AG09309 (cell line): Measurements from ENCODE around the gene UMPS.
"Not testable (repeated sequence)": the region's sequence is repeated elsewhere in the genome, so short reads cannot be mapped to it uniquely, and the experiment has no call there.

ENCODE experiments used
- DNase-seq: peaks from one replicate; pipeline ENCODE4 v3.0.0-alpha.2; 2010; ENCODE audit warnings: low read depth
- H3K4me3 ChIP-seq: 2 replicates; pipeline ENCODE4 v1.5.1; 2011; ENCODE audit warnings: mild to moderate bottlenecking, low read depth, low read length, moderate library complexity; ENCODE audit not compliant: control insufficient read depth
- TF ChIP-seq, protein P1 (sequence below): IDR thresholded peaks from 2 replicates; pipeline ENCODE4 v1.5.1; 2011; ENCODE audit warnings: mild to moderate bottlenecking, low read depth, low read length, inconsistent platforms; ENCODE audit not compliant: insufficient read depth, control insufficient read depth; ENCODE audit errors: missing control alignments

UMPS gene

DNA sequence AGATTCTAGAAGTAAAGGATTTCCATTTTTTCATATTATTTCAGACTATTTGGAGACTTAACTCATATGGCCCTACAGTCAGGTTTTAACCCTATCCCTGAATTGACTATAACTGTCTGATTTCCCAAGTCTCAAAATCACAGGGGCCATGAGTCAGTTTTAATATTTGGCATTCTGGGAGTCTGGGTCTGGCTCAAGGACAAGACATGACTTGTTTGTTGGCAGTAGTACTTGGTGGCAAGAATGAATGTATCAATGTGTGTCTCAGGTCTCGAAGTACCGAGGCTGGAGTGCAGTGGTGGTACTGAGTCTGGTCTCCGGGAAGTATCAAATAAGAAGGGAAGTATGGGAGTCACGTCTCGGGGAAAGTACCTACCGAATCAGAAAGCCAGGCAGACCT, 10.8 kb downstream of the UMPS start:
- TF ChIP-seq, protein P1, sequence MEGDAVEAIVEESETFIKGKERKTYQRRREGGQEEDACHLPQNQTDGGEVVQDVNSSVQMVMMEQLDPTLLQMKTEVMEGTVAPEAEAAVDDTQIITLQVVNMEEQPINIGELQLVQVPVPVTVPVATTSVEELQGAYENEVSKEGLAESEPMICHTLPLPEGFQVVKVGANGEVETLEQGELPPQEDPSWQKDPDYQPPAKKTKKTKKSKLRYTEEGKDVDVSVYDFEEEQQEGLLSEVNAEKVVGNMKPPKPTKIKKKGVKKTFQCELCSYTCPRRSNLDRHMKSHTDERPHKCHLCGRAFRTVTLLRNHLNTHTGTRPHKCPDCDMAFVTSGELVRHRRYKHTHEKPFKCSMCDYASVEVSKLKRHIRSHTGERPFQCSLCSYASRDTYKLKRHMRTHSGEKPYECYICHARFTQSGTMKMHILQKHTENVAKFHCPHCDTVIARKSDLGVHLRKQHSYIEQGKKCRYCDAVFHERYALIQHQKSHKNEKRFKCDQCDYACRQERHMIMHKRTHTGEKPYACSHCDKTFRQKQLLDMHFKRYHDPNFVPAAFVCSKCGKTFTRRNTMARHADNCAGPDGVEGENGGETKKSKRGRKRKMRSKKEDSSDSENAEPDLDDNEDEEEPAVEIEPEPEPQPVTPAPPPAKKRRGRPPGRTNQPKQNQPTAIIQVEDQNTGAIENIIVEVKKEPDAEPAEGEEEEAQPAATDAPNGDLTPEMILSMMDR, result no peak
- DNase-seq, result no peak
- no peak overlapping the region for H3K4me3 ChIP-seq

DNA sequence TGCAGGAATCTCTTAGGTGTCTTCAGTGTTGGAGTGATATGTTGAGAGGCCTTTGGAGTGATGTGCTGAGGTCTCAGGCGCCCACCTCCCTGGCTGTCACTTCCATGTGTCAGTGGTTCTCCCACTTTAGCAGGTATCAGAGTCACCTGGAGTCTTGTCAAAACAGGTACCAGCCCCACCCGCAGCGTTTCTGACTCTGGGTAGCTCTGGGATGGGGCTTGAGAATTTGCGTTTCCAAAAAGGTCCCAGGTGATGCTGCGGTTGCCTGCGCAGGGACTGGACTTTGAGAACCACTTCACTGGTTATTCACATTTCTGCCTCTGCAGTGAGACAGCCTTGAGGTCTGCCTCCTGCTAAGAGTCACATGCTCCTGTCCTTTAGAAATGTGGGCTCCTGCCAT, 15.5 kb downstream of the UMPS start:
- TF ChIP-seq, protein P1, result no peak
- no peak overlapping the region for H3K4me3 ChIP-seq
- DNase-seq, result no peak

DNA sequence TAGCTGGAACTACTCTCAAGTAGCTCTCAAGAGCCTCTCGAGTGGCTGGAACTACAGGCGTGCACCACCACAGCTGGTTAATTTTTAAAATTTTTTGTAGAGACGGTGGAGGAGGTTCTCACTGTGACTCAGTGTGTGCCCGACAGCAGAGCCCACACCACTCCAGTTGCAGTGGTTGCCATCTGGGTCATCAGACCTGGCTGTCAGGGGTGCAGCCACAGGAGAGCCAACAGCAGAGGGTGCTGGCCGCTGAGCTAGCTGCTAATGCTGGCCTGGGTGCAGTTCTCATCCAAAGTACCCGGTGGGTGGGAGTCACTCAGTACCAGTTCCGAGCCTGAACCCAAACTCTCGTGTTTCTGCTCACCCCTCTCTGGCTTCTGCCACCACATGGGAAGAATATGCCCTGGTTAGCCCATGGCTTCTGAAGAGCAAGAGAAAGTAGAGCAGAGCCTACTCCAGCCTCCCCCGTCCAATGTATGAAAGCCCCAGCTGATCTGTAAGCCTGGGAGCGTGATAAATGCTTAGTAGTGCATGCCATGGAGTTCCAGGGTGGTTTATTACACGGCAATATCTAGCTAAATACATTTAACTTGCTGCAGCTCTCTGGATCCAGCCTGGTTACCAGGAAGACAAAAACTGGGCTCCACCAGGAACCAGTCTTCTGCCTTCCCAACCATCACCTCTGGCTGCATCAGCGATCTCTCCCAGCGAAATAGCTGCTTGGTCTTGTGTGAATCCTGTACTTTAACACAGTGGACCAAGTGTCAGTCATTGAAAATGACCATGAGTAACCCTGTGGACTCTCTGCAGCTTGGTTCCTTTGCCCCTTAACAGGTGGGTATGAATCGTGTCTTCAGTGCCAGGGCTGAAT, 17.1 kb downstream of the UMPS start:
- DNase-seq, result no peak
- TF ChIP-seq, protein P1, result no peak
- no peak overlapping the region for H3K4me3 ChIP-seq

DNA sequence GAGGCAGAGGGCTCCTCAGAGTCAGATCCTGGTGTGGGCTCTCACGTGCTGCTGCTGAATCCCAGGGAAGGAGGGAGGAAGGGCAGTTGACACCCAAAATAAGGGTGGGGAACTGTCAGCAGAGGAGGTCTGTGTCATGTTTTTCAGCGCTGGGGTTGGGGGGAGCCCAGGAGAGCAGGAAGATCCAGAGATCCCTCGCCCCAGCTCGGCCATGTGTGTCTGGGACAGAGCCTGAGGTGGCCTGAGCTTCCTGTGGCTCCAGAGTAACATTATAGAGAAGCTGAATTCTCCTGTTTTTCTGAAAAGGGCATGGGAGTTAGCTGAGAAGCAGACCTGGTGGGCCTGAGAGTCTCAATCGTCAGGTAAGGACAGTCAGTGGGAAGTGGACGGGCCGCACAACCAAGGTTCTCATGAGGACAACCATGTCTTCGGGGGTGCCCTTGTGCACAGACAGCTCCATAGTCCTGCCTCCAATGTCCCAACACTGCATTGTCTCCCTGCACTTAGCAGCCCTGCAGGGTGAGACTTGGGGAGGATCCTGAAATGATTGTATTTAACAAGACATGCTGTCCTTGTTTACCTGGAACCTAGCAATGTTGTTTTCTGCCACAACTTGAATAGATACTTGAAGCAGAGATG, 18.4 kb downstream of the UMPS start:
- TF ChIP-seq, protein P1, result no peak
- no peak overlapping the region for H3K4me3 ChIP-seq
- DNase-seq, result no peak

DNA sequence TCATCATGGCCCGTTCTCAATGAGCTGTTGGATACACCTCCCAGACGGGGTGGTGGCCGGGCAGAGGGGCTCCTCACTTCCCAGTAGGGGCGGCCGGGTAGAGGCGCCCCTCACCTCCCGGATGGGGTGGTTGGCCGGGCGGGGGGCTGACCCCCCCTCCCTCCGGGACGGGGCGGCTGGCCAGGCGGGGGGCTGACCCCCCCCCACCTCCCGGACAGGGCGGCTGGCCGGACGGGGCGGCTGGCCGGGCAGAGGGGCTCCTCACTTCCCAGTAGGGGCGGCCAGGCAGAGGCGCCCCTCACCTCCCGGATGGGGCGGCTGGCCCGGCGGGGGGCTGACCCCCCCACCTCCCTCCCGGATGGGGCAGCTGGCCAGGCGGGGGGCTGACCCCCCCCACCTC, 19.6 kb downstream of the UMPS start:
- DNase-seq, H3K4me3 ChIP-seq: not testable (repeated sequence)

DNA sequence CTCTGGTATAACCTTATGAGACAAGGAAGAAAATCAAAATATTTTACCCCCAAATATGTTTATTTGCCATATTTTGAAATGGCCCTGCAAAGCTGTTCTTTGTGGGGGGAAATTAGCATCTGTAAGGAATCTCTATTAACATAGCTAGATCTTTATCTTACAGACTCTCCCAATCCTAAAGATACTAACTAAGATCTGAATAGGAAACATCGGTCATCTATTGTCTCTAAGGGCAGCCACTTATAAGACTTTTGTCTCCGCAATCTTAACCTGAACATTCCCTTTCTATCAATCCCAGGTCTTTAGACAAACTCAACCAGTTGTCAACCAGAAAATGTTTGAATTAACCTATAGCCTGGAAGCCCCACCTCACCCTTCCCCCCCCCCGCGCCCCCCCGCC, 21.2 kb downstream of the UMPS start:
- TF ChIP-seq, protein P1, result no peak
- no peak overlapping the region for H3K4me3 ChIP-seq
- no peak for DNase-seq

DNA sequence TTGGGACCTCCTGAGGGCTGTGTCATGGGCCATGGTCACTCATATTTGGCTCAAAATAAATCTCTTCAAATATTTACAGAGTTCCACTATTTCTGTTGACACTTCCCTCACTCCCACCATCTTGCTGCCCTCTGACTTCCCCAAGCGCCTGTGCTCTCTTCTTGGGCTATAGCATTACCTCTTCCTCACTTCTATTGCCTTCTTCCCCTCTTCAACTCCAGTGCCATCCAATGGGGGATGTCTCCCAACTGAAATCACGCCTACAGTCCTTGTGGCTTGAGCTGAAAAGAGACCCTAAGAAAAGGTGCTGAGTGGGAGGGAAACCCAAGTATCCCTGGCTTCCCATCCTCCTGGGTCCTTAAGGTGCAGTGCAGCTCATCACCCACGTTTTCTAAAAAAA, 21.8 kb downstream of the UMPS start:
- TF ChIP-seq, protein P1, result no peak
- no peak for DNase-seq
- H3K4me3 ChIP-seq, result no peak overlapping the region

DNA sequence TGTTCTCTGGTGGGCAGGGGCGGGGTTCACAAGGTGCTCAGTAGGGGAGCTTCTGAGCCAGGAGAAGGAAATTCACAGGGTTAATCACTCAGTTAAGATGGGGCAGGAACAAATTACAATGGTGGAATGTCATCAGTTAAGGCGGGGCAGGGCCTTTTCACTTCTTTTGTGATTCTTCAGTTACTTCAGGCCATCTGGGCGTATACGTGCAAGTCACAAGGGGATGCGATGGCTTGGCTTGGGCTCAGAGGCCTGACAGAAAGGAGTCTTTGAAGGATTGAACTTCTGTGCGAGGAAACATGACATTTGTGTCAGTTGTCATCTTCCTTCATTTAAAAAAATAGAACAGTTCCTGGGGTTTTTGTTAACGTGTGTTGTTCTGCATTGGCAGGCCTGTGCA, 27.7 kb downstream of the UMPS start:
- not testable (repeated sequence) for H3K4me3 ChIP-seq, DNase-seq
